LNCaP clone FGC (cell line): Measurements from ENCODE around the gene SLC7A14.

ENCODE experiments used
- DNase-seq: peaks from one replicate; pipeline ENCODE4 v3.0.0-alpha.2; 2011; ENCODE audit warnings: low read depth
- H3K4me3 ChIP-seq: 2 replicates; pipeline ENCODE4 v1.5.1; 2011; ENCODE audit warnings: mild to moderate bottlenecking, low read depth, low read length, control low read depth
- CTCF ChIP-seq: IDR thresholded peaks from 2 replicates; pipeline ENCODE4 v1.5.1; 2012; ENCODE audit warnings: mild to moderate bottlenecking; ENCODE audit not compliant: control insufficient read depth, insufficient read depth; ENCODE audit errors: extremely low read depth

SLC7A14 gene

GRCh38 chr3:170531657-170532335, 54.1 kb downstream of the SLC7A14 start:
- DNase-seq: no peak
- no peak overlapping the region for H3K4me3 ChIP-seq
- no peak for TF ChIP-seq CTCF

GRCh38 chr3:170531054-170531453, 54.8 kb downstream of the SLC7A14 start:
- H3K4me3 ChIP-seq: no peak overlapping the region
- no peak for DNase-seq
- no peak for TF ChIP-seq CTCF

- no peak overlapping the region for H3K4me3 ChIP-seq
- no peak for TF ChIP-seq CTCF
- DNase-seq: no peak
Observed at GRCh38 chr3:170529912-170530311, 56.0 kb downstream of the SLC7A14 start.

- TF ChIP-seq CTCF: no peak
- no peak for DNase-seq
Observed at GRCh38 chr3:170529346-170529745, 56.5 kb downstream of the SLC7A14 start.

GRCh38 chr3:170528726-170529125, 57.1 kb downstream of the SLC7A14 start:
- TF ChIP-seq CTCF: no peak
- DNase-seq: no peak
- H3K4me3 ChIP-seq: no peak overlapping the region

More at GRCh38 chr3:170529346-170529745, 56.5 kb downstream of the SLC7A14 start:
- no peak overlapping the region for H3K4me3 ChIP-seq

- TF ChIP-seq CTCF: no peak
- no peak overlapping the region for H3K4me3 ChIP-seq
- DNase-seq: no peak
Observed at GRCh38 chr3:170524073-170524472, 61.8 kb downstream of the SLC7A14 start.

GRCh38 chr3:170523248-170523647, 62.6 kb downstream of the SLC7A14 start:
- no peak for DNase-seq
- no peak for TF ChIP-seq CTCF
- H3K4me3 ChIP-seq: no peak overlapping the region
